ENCODE results near the gene MYRFL. TPM values are rescaled to one million over a fixed set of nuclear protein-coding genes. Genes with fewer than 3 reads are reported as not detected.

The MYRFL gene
- total and polyA plus RNA-seq, 2 of the 8 experiments (the other 6 are each of a cell fraction or from before 2014, with no cell fraction given) = 1.1 to 2.0 TPM

- no peak for TF ChIP-seq SP4 (IDR thresholded peaks at IDR 0.05; ENCODE audit: low read length)
- TF ChIP-seq, protein P1, sequence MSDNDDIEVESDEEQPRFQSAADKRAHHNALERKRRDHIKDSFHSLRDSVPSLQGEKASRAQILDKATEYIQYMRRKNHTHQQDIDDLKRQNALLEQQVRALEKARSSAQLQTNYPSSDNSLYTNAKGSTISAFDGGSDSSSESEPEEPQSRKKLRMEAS (IDR thresholded peaks at IDR 0.05) = no peak
- no peak for TF ChIP-seq CEBPB (IDR thresholded peaks at IDR 0.05; ENCODE audit: low read depth, low read length)
- TF ChIP-seq RXRA (IDR thresholded peaks at IDR 0.05; ENCODE audit: insufficient read depth, low read depth, low read length) = no peak
- TF ChIP-seq RAD21 (IDR thresholded peaks at IDR 0.05 in 1 of 2, conservative IDR thresholded peaks at IDR 0.05 in 1 of 2; ENCODE audit: low read depth in 2 of 2, low read length in 2 of 2) = no peak
Observed at GRCh38 chr12:69816082-69816481, 8.9 kb upstream of the MYRFL start (continued).
